NCI-H526 treated with DMSO at 0.1 percent for 48 hours (cell line): Measurements from ENCODE around the gene KXD1.

ENCODE experiments used
- DNase-seq: peaks from one replicate; lab custom pipeline; 2025; lab: John Stamatoyannopoulos, UW

KXD1 gene

GRCh38 chr19:18613589-18614234 lies 56.0 kb downstream of the KXD1 start:
- no peak for DNase-seq

- DNase-seq: no peak
Measured at GRCh38 chr19:18616023-18616422, 58.4 kb downstream of the KXD1 start.

GRCh38 chr19:18617562-18617961 lies 59.9 kb downstream of the KXD1 start:
- no peak for DNase-seq

- DNase-seq: no peak
Measured at GRCh38 chr19:18618236-18618635, 60.6 kb downstream of the KXD1 start.
